Naive thymus-derived CD4-positive, alpha-beta T cell (primary cell): ENCODE data around the gene KIAA1671. TPM values are rescaled to one million over a fixed set of nuclear protein-coding genes. Genes with fewer than 3 reads are reported as not detected.

Experiments
- ATAC-seq: fragments of 150-1000 bp; cut with Tn5 transposase; 2 replicates; pipeline ENCODE4 v1.10.0; 2021; ENCODE audit warnings: mild to moderate bottlenecking, moderate library complexity
- CTCF ChIA-PET: fragments of 350-600 bp; sonication (Branson Sonifier 250); formaldehyde crosslinking; loops from one replicate; lab custom pipeline; 2021; ENCODE audit warnings: antibody characterized with exemption; lab: Charles Lee
- POLR2A ChIA-PET: fragments of 350-600 bp; sonication (Branson Sonifier 250); formaldehyde crosslinking; loops from one replicate; lab custom pipeline; 2021; ENCODE audit warnings: antibody characterized with exemption, inconsistent platforms; lab: Charles Lee
- DNase-seq, 9 donors: peaks; one replicate each; pipeline versions ENCODE4 v3.0.0 to v3.0.0-alpha.2; 2020 to 2022; ENCODE audit warnings: mixed read lengths in 1 of 9
- H3K27ac ChIP-seq: one replicate; pipeline ENCODE4 v1.7.0; 2013; ENCODE audit warnings: mild to moderate bottlenecking, low read depth, low read length, moderate library complexity
- H3K27me3 ChIP-seq, 2 donors: one replicate each; pipeline ENCODE4 v1.7.0; 2013; ENCODE audit warnings: low read length in 2 of 2, mild to moderate bottlenecking in 2 of 2, moderate library complexity in 2 of 2; ENCODE audit not compliant: control insufficient read depth in 2 of 2, insufficient read depth in 2 of 2
- H3K36me3 ChIP-seq, 3 experiments: 1 replicate in 2 of 3; 2 replicates in 1 of 3; pipeline ENCODE4 v1.7.0; 2013; ENCODE audit warnings: low read length in 3 of 3, mild to moderate bottlenecking in 3 of 3, moderate library complexity in 1 of 3; ENCODE audit not compliant: insufficient read depth in 3 of 3, control insufficient read depth in 2 of 3
- H3K4me1 ChIP-seq, 2 donors: one replicate each; pipeline ENCODE4 v1.7.0; 2013; ENCODE audit warnings: low read length in 2 of 2, mild to moderate bottlenecking in 2 of 2, moderate library complexity in 1 of 2; ENCODE audit not compliant: control insufficient read depth in 2 of 2, insufficient read depth in 2 of 2
- H3K4me3 ChIP-seq: 2 replicates; pipeline ENCODE4 v1.7.0; 2013; ENCODE audit warnings: mild to moderate bottlenecking, low read length
- H3K9me3 ChIP-seq, 3 experiments: 1 replicate in 2 of 3; 2 replicates in 1 of 3; pipeline ENCODE4 v1.7.0; 2013; ENCODE audit warnings: low read length in 3 of 3; ENCODE audit not compliant: control insufficient read depth in 2 of 3
- H3K27ac Mint-ChIP-seq, 9 donors: one replicate each; pipeline ENCODE4 v1.8.0; 2020 to 2022; ENCODE audit warnings: mixed read lengths in 9 of 9, mild to moderate bottlenecking in 8 of 9, moderate library complexity in 5 of 9, inconsistent platforms in 2 of 9
- H3K27me3 Mint-ChIP-seq, 5 donors: one replicate each; pipeline ENCODE4 v1.8.0; 2021 to 2022; ENCODE audit warnings: mixed read lengths in 5 of 5, mild to moderate bottlenecking in 1 of 5
- H3K36me3 Mint-ChIP-seq, 5 donors: one replicate each; pipeline ENCODE4 v1.8.0; 2020 to 2022; ENCODE audit warnings: mixed read lengths in 5 of 5, mild to moderate bottlenecking in 3 of 5, inconsistent platforms in 1 of 5
- H3K4me1 Mint-ChIP-seq, 7 donors: one replicate each; pipeline ENCODE4 v1.8.0; 2020 to 2022; ENCODE audit warnings: mixed read lengths in 7 of 7, mild to moderate bottlenecking in 3 of 7, inconsistent platforms in 1 of 7
- H3K4me3 Mint-ChIP-seq, 10 donors: one replicate each; pipeline ENCODE4 v1.8.0; 2020 to 2022; ENCODE audit warnings: mild to moderate bottlenecking in 10 of 10, mixed read lengths in 10 of 10, moderate library complexity in 6 of 10, inconsistent platforms in 2 of 10
- H3K9me3 Mint-ChIP-seq, 11 donors: one replicate each; pipeline ENCODE4 v1.8.0; 2020 to 2022; ENCODE audit warnings: mixed read lengths in 11 of 11, mild to moderate bottlenecking in 4 of 11, inconsistent platforms in 1 of 11, moderate library complexity in 1 of 11
- intact Hi-C, 2 donors: fragments of 100-400 bp; cut with micrococcal nuclease; formaldehyde crosslinking; loops; one replicate each; pipeline ENCODE4 v1.15.1; 2023
- polyA plus RNA-seq, 2 donors: library from polyadenylated mRNA; unstranded; fragments of 300-500 nt; fragmentation: Illumina TruSeq; gene quantifications; one replicate each; pipeline ENCODE4 v1.2.3, GENCODE V29; 2021
- total RNA-seq, 6 experiments: library from RNA in 5 of 6; stranded (reverse) in 5 of 6; gene quantifications; 1 replicate in 5 of 6; 2 replicates in 1 of 6; pipeline ENCODE4 v1.2.3 and lab custom pipeline; 2021 to 2026

The KIAA1671 gene
- total and polyA plus RNA-seq, 7 experiments from 2014 or later, result 0.47 to 19.0 (median 4.2) TPM

GRCh38 chr22:24977370-24978221 is 25.1 kb downstream of the KIAA1671 start:
- CTCF ChIA-PET, result interaction anchor here (0.7 kb wide), 1 partner anchor 44 kb away, joined by 3 read pairs; no protein-coding TSS in a partner anchor
- Histone ChIP-seq H3K4me3 (no peak overlapping the region), H3K4me1 (no peaks in the 10 kb centered on the region), H3K27me3 (no peaks in the 10 kb centered on the region), H3K27ac (no peak overlapping the region), H3K36me3 (no peaks in the 10 kb centered on the region), H3K9me3 (no peaks in the 10 kb centered on the region)
- DNase-seq, result no peak
- H3K27ac Mint-ChIP-seq, result no peak overlapping the region
- no peak for ATAC-seq
- no peaks in the 10 kb centered on the region for H3K36me3 Mint-ChIP-seq
- H3K4me3 Mint-ChIP-seq, result no peak overlapping the region
- peaks cover 0 to 16% (median 3%) of the 10 kb centered on the region in 5 donors for H3K27me3 Mint-ChIP-seq
- intact Hi-C loops, result no loop called here
- no peaks in the 10 kb centered on the region for H3K9me3 Mint-ChIP-seq
- peaks cover 0 to 2% (median 0%) of the 10 kb centered on the region in 7 donors for H3K4me1 Mint-ChIP-seq
- POLR2A ChIA-PET, result no interaction called here

GRCh38 chr22:24978308-24978707 is 25.8 kb downstream of the KIAA1671 start:
- intact Hi-C loops, result no loop called here

GRCh38 chr22:24981066-24981465 is 28.6 kb downstream of the KIAA1671 start:
- peaks cover 0 to 5% (median 0%) of the 10 kb centered on the region in 11 donors for H3K9me3 Mint-ChIP-seq
- Histone ChIP-seq H3K27ac (no peak overlapping the region), H3K36me3 (no peaks in the 10 kb centered on the region), H3K4me3 (no peak overlapping the region), H3K27me3 (no peaks in the 10 kb centered on the region), H3K9me3 (no peaks in the 10 kb centered on the region), H3K4me1 (peaks cover 0 to 4% of the 10 kb centered on the region in 2 donors)
- intact Hi-C loops, result no loop called here
- H3K36me3 Mint-ChIP-seq, result no peaks in the 10 kb centered on the region
- H3K4me3 Mint-ChIP-seq, result no peak overlapping the region
- peaks cover 0 to 19% (median 12%) of the 10 kb centered on the region in 5 donors for H3K27me3 Mint-ChIP-seq
- no peak for DNase-seq
- no peak for ATAC-seq
- CTCF ChIA-PET, result no interaction called here
- H3K4me1 Mint-ChIP-seq, result peaks cover 0 to 9% (median 4%) of the 10 kb centered on the region in 7 donors
- POLR2A ChIA-PET, result no interaction called here
- H3K27ac Mint-ChIP-seq, result no peak overlapping the region

More at GRCh38 chr22:24978308-24978707, 25.8 kb downstream of the KIAA1671 start:
- Mint-ChIP-seq H3K27ac (no peak overlapping the region), H3K27me3 (peaks cover 0 to 21% (median 3%) of the 10 kb centered on the region in 5 donors), H3K4me1 (peaks cover 0 to 2% (median 0%) of the 10 kb centered on the region in 7 donors), H3K9me3 (no peaks in the 10 kb centered on the region), H3K36me3 (no peaks in the 10 kb centered on the region), H3K4me3 (no peak overlapping the region)
- DNase-seq (no peak), ATAC-seq (no peak)
- no peaks in the 10 kb centered on the region for H3K4me1 ChIP-seq
- H3K36me3 ChIP-seq, result no peaks in the 10 kb centered on the region
- CTCF ChIA-PET, result no interaction called here
- H3K4me3 ChIP-seq, result no peak overlapping the region
- no peak overlapping the region for H3K27ac ChIP-seq
- H3K9me3 ChIP-seq, result no peaks in the 10 kb centered on the region
- H3K27me3 ChIP-seq, result no peaks in the 10 kb centered on the region
- POLR2A ChIA-PET, result no interaction called here

- ChIA-PET POLR2A (no interaction called here), CTCF (no interaction called here)
- intact Hi-C loops, result no loop called here
- DNase-seq (no peak), ATAC-seq (no peak)
- Mint-ChIP-seq H3K9me3 (peaks cover 0 to 5% (median 0%) of the 10 kb centered on the region in 11 donors), H3K27me3 (peaks cover 0 to 19% (median 13%) of the 10 kb centered on the region in 5 donors), H3K4me3 (no peak overlapping the region), H3K36me3 (peaks cover 0 to 1% (median 0%) of the 10 kb centered on the region in 5 donors), H3K27ac (no peak overlapping the region), H3K4me1 (peaks cover 0 to 14% (median 4%) of the 10 kb centered on the region in 7 donors)
- no peaks in the 10 kb centered on the region for H3K36me3 ChIP-seq
- no peak overlapping the region for H3K4me3 ChIP-seq
- H3K9me3 ChIP-seq, result no peaks in the 10 kb centered on the region
- no peak overlapping the region for H3K27ac ChIP-seq
- H3K27me3 ChIP-seq, result no peaks in the 10 kb centered on the region
- H3K4me1 ChIP-seq, result peaks cover 0 to 4% of the 10 kb centered on the region in 2 donors
Observed at GRCh38 chr22:24981656-24982055, 29.1 kb downstream of the KIAA1671 start.

DNA sequence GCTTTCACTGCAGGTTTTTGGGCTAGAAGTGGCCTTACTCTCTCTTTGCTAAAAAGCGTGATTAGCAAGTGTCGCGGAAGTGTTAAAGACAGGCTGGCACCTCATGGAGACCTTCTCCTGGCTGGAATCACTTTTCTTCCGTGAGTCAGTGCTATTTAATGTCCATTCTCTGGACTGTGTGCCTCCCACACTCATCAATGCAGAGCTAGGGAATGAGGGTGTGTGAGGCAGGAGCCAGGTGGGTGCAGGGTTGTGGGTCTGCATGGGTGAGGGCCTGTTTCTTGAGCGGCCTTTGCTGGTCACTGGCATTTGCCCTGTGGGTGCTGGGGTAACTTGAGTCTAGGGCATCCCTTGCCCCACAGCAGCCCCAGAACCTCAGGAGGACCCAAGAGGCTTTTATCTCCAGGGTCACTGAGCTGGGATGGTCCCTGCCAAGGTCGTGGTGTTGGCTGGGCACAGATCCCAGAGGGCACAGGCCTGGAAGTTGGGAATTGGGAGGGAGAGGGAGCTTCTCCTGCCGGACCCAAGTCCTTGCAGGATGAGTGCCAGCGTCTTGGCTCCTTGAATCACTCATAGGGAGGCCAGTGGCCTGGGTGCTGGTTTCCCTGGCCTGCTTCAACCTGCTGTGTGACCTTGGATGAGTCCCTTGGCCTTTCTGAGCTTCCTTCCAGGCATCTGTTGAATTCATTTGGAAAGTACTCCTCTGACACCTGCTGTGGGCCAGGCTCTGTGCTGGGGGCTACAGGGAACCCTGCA is 30.0 kb downstream of the KIAA1671 start:
- H3K27me3 ChIP-seq, result no peaks in the 10 kb centered on the region
- Mint-ChIP-seq H3K4me3 (no peak overlapping the region), H3K36me3 (peaks cover 0 to 3% (median 0%) of the 10 kb centered on the region in 5 donors), H3K27me3 (peaks cover 0 to 19% (median 13%) of the 10 kb centered on the region in 5 donors), H3K9me3 (peaks cover 0 to 5% (median 0%) of the 10 kb centered on the region in 11 donors), H3K27ac (no peak overlapping the region), H3K4me1 (peaks cover 0 to 18% (median 4%) of the 10 kb centered on the region in 7 donors)
- CTCF ChIA-PET, result no interaction called here
- peaks cover 0 to 4% of the 10 kb centered on the region in 2 donors for H3K4me1 ChIP-seq
- POLR2A ChIA-PET, result no interaction called here
- no peak for ATAC-seq
- H3K9me3 ChIP-seq, result no peaks in the 10 kb centered on the region
- H3K4me3 ChIP-seq, result no peak overlapping the region
- H3K27ac ChIP-seq, result no peak overlapping the region
- intact Hi-C loops, result no loop called here
- DNase-seq, result no peak
- no peaks in the 10 kb centered on the region for H3K36me3 ChIP-seq

DNA sequence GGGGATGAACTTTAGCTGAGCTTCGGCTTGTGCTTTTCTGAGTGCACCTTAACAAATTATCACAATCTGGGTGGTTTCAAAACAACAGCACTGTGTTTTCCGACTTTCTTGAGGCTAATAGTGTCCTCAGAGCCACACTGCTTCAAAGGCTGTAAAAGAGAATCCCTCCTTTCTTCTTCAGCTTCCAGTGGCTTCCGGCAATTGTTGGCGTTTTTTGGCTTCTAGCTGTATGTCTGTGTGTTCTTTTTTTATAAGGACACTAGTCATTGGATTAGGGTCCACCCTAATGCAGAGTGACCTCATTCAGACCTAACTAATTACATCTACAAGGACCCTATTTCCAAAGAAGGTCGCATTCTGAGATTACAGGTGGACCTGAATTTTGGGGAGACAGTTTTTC is 30.6 kb downstream of the KIAA1671 start:
- no peaks in the 10 kb centered on the region for H3K9me3 ChIP-seq
- Mint-ChIP-seq H3K27ac (no peak overlapping the region), H3K4me3 (no peak overlapping the region), H3K9me3 (peaks cover 0 to 7% (median 0%) of the 10 kb centered on the region in 11 donors), H3K4me1 (peaks cover 0 to 23% (median 4%) of the 10 kb centered on the region in 7 donors), H3K27me3 (peaks cover 0 to 19% (median 13%) of the 10 kb centered on the region in 5 donors), H3K36me3 (peaks cover 0 to 3% (median 0%) of the 10 kb centered on the region in 5 donors)
- ChIA-PET CTCF (no interaction called here), POLR2A (no interaction called here)
- H3K4me1 ChIP-seq, result peaks cover 0 to 4% of the 10 kb centered on the region in 2 donors
- no peaks in the 10 kb centered on the region for H3K36me3 ChIP-seq
- DNase-seq (no peak), ATAC-seq (no peak)
- no peak overlapping the region for H3K27ac ChIP-seq
- H3K27me3 ChIP-seq, result no peaks in the 10 kb centered on the region
- intact Hi-C loops, result no loop called here
- H3K4me3 ChIP-seq, result no peak overlapping the region
